ENCODE measurements around the gene FBXL14.

FBXL14 gene

GRCh38 chr12:1594261-1595025 is at the start of gene FBXL14:
TSS of gene FBXL14 (minus strand) at chr12:1594581. CDS start at chr12:1594066, 515 bp downstream.
- no peak for DNase-seq (ENCODE audit: low read depth)
- peak within 1 kb of the TSS; percentile 68 for H3K4me3 ChIP-seq (ENCODE audit: low read depth, low read length)

GRCh38 chr12:1643905-1644533 is 49.6 kb upstream of the FBXL14 start:
- DNase-seq (ENCODE audit: low read depth): no peak
- no peak overlapping the region for H3K4me3 ChIP-seq (ENCODE audit: low read depth, low read length)

GRCh38 chr12:1643043-1643442 is 48.7 kb upstream of the FBXL14 start:
- H3K4me3 ChIP-seq (ENCODE audit: low read depth, low read length): no peak overlapping the region
- no peak for DNase-seq (ENCODE audit: low read depth)

- no peak for DNase-seq (ENCODE audit: low read depth)
- H3K4me3 ChIP-seq (ENCODE audit: low read depth, low read length): no peak overlapping the region
These were observed 48.1 kb upstream of the FBXL14 start for GRCh38 chr12:1642513-1642912.

GRCh38 chr12:1640328-1641234 is 46.2 kb upstream of the FBXL14 start:
- H3K4me3 ChIP-seq (ENCODE audit: low read depth, low read length): no peak overlapping the region
- DNase-seq (ENCODE audit: low read depth): no peak

GRCh38 chr12:1639538-1639937 is 45.2 kb upstream of the FBXL14 start:
- no peak for DNase-seq (ENCODE audit: low read depth)
- no peak overlapping the region for H3K4me3 ChIP-seq (ENCODE audit: low read depth, low read length)

GRCh38 chr12:1638203-1638602 is 43.8 kb upstream of the FBXL14 start:
- H3K4me3 ChIP-seq (ENCODE audit: low read depth, low read length): no peak overlapping the region
- no peak for DNase-seq (ENCODE audit: low read depth)

GRCh38 chr12:1635301-1636095 is 41.1 kb upstream of the FBXL14 start:
- no peak overlapping the region for H3K4me3 ChIP-seq (ENCODE audit: low read depth, low read length)
- DNase-seq (ENCODE audit: low read depth): no peak

GRCh38 chr12:1634590-1635191 is 40.3 kb upstream of the FBXL14 start:
- no peak overlapping the region for H3K4me3 ChIP-seq (ENCODE audit: low read depth, low read length)
- no peak for DNase-seq (ENCODE audit: low read depth)

- DNase-seq (ENCODE audit: low read depth): no peak
- H3K4me3 ChIP-seq (ENCODE audit: low read depth, low read length): no peak overlapping the region
These were observed 39.8 kb upstream of the FBXL14 start for GRCh38 chr12:1634149-1634548.

- H3K4me3 ChIP-seq (ENCODE audit: low read depth, low read length): no peak overlapping the region
- DNase-seq (ENCODE audit: low read depth): no peak
These were observed 39.1 kb upstream of the FBXL14 start for GRCh38 chr12:1633459-1633858.

- DNase-seq (ENCODE audit: low read depth): no peak
- no peak overlapping the region for H3K4me3 ChIP-seq (ENCODE audit: low read depth, low read length)
These were observed 38.3 kb upstream of the FBXL14 start for GRCh38 chr12:1632702-1633101.

GRCh38 chr12:1630827-1631591 is 36.6 kb upstream of the FBXL14 start:
- H3K4me3 ChIP-seq (ENCODE audit: low read depth, low read length): no peak overlapping the region

GRCh38 chr12:1630133-1630826 is 35.9 kb upstream of the FBXL14 start:
- DNase-seq (ENCODE audit: low read depth): no peak
- peak overlapping the region; percentile 29 for H3K4me3 ChIP-seq (ENCODE audit: low read depth, low read length)

More at GRCh38 chr12:1630827-1631591, 36.6 kb upstream of the FBXL14 start:
- DNase-seq (ENCODE audit: low read depth): peak; percentile 52

GRCh38 chr12:1629338-1630132 is 35.2 kb upstream of the FBXL14 start:
- DNase-seq (ENCODE audit: low read depth): no peak
- peak overlapping the region; percentile 29 for H3K4me3 ChIP-seq (ENCODE audit: low read depth, low read length)

- H3K4me3 ChIP-seq (ENCODE audit: low read depth, low read length): peak within 1 kb of the TSS; percentile 29
- no peak for DNase-seq (ENCODE audit: low read depth)
These were observed 34.4 kb upstream of the FBXL14 start, which contains the start of gene WNT5B for GRCh38 chr12:1628666-1629337. TSS of gene WNT5B (plus strand) at chr12:1629231. CDS start at chr12:1631355, 2,124 bp downstream.

Data from skeletal muscle cell (primary cell).